HG03097 (cell line): Measurements from ENCODE around the gene ZBTB25.

Source experiments
- ATAC-seq: cut with Tn5 transposase; IDR thresholded peaks from one replicate; pipeline ENCODE4 v1.9.1; 2021; ENCODE audit not compliant: unreplicated experiment, low FRiP score

Gene ZBTB25

DNA sequence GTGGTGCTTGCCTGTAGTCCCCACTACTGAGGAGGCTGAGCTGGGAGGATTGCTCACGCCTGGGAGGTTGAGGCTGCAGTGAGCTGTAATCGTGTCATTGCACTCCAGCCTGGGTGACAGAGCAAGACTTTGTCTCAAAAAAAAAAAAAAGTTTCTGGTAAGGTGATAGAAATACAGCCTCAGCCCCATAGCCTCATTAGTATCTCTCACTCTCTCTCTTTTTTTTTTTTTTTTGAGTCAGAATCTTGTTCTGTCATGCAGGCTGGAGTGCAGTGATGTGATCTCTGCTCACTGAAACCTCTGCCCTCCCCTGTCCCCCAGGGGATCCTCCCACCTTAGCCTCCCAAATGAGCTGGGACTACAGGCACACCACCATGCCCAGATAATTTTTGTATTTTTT is 96.3 kb downstream of the ZBTB25 start:
- no peak for ATAC-seq

DNA sequence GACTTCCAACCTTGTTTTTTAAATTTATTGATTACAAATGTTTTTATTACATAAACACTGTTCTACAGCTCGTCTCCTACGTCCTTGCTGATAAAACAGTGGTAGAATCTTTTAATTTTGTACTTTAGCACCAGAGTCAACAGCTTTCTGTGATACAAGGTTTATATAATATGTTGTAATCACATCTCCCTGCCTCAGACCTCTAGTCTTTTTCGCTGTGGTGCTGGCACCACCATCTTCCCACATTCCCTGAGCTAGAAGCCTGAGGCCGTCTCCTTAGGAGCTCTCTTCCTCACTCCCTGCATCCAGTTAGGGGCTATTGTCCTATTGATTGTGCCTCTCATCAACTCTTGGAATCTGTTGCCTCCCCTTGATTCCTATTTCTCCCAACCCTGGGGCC is 98.3 kb downstream of the ZBTB25 start:
- no peak for ATAC-seq

DNA sequence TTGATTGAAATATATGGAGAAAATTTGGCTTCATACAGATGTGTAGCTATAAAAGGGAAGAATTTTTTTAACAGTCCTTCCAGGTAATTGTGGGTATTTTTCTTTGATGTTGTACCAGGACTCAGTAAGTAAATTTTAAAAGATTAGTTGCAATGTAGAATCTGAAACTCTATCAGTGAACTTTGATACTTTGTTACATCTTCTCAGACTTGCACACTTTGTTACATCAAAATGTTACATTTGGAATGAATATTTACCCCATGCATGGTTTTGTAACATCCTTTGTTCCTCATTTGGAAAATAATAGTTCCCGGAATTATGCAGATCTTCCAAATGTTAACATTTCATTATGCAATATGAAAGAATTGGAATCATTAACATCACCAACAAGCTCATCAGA is 101.7 kb downstream of the ZBTB25 start:
- ATAC-seq = no peak

DNA sequence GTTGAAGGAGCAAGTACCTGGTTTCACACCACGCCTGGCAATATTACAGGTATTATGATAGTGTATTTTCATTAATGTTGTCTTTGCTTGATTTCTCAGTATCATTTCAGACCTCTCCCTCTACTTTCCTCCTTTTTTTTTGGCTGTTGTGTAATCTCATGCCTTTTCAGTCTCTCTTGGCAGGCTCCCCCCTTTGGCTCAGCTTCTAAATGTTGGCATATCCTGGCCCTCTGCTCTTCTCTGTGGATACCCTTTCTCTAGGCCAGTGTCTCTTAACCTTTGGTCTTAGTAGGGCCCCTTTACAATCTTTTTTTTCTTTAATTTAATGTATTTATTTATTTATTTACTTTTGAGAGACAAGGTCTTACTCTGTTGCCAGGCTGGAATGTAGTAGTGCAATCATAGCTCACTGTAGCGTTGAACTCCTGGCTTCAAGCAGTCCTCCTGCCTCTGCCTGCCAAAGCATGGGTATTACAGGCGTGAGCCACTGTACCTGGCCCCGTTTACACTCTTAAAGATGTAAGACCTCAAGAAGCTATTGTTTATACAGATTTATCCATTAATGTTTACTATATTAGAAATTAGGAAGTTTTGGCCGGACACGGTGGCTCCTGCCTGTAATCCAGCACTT is 102.7 kb downstream of the ZBTB25 start:
- ATAC-seq = no peak
